NCI-H187 treated with DMSO at 0.1 percent for 48 hours (cell line): ENCODE results near the gene FAM117B.
"Not testable (repeated sequence)": the region's sequence is repeated elsewhere in the genome, so short reads cannot be mapped to it uniquely, and the experiment has no call there.

Experiments used
- DNase-seq: peaks from one replicate; lab custom pipeline; 2025; lab: John Stamatoyannopoulos, UW

FAM117B gene

DNA sequence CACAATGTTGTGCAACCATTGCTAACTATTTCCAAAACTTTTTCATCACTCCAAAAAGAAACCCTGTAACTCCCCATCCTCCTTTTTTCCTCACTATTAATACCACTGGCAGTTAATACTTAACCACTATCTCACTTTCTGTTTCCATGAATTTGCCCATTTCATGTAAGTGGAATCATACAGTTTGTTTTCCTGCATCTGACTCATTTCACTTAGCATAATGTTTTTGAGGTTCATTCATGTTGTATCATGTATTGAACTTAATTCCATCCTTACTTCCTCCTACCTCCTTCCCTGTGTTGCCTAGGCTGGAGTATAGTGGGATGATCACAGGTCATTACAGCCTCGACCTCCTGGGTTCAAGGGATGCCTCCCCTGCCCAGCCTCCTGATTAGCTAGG is 68.3 kb downstream of the FAM117B start:
- no peak for DNase-seq

DNA sequence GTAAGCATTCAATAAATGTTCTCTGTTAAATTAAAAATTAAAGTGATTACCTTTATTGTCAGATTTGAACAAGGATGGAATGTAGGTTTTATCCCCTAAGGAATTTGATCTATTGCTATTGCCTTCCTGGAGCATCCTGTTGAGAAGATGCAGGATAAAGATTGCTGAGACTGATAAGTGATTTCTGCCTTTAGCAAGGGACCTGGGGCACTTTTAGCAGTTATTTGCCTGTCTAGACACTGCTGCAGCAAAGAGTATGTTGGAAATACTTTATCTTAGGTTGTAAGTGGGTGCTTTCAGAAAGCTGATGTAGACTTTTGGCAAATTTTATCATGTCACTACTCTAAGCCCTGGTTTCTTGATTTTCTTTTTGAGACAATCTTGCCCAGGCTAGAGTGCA is 69.5 kb downstream of the FAM117B start:
- DNase-seq, result no peak

DNA sequence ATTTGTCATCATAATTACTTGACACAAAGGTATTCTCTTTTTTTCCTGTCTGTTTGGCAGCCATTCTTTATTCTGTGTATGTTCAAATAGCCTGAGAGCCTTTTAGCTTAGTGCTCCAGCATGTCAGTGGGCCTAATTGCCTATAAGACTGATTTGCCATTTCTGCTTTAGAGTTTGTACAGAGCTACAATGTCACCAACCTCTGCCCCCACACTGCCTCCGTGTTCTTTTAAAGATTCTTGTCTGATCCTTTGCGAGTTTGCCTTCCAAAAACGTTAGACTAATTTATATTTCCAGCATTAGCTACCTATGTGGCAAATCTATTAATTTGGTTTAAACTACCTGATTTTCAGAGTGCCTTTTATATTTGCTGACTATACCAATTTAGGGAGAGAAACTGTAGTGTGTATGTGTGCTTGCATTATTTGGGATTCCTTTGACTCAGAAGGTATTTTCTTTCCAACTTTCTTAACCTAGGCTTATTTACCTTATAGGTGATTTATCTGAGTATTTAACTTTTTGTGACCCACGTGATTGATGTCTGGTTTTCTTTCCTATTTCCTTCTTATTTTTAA is 70.8 kb downstream of the FAM117B start:
- no peak for DNase-seq

DNA sequence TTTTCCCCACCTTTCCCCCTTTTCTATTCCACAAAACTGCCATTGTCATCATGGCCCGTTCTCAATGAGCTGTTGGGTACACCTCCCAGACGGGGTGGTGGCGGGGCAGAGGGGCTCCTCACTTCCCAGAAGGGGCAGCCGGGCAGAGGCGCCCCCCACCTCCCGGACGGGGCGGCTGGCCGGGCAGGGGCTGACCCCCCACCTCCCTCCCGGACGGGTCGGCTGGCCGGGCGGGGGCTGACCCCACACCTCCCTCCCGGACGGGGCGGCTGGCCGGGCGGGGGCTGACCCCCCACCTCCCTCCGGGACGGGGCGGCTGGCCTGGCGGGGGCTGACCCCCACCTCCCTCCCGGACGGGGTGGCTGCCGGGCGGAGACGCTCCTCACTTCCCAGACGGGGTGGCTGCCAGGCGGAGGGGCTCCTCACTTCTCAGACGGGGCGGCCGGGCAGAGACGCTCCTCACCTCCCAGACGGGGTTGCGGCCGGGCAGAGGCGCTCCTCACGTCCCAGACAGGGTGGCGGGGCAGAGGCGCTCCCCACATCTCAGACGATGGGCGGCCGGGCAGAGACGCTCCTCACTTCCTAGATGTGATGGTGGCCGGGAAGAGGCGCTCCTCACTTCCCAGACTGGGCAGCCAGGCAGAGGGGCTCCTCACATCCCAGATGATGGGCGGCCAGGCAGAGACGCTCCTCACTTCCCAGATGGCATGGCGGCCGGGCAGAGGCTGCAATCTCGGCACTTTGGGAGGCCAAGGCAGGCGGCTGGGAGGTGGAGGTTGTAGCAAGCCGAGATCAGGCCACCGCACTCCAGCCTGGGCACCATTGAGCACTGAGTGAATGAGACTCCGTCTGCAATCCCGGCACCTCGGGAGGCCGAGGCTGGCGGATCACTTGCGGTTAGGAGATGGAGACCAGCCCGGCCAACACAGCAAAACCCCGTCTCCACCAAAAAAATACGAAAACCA is 80.5 kb downstream of the FAM117B start:
- DNase-seq, result not testable (repeated sequence)

DNA sequence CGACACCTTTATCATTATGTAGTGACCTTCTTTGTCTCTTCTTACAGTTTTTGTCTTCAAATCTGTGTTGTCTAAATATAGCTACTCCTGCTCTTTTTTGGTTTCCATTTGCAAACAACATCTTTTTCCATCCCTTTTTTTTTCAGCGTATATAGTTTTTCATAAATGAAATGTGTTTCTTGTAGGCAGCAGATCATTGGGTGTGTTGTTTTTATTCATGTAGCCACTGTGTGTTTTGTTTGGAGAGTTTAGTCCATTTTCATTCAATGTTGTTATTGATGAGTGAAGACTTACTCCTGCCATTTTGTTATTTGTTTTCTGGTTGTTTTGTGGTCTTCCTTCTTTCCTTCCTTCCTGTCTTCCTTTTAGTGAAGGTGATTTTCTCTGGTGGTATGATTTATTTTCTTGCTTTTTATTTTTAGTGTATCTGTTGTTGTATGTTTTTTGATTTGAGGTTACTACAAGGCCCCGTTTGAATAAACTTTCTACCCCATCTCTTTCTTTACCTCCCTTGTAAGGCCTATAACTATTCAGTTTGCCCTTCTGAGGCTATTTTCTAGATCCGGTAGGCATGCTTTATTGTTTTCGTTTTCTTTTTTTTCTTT is 81.4 kb downstream of the FAM117B start:
- no peak for DNase-seq

DNA sequence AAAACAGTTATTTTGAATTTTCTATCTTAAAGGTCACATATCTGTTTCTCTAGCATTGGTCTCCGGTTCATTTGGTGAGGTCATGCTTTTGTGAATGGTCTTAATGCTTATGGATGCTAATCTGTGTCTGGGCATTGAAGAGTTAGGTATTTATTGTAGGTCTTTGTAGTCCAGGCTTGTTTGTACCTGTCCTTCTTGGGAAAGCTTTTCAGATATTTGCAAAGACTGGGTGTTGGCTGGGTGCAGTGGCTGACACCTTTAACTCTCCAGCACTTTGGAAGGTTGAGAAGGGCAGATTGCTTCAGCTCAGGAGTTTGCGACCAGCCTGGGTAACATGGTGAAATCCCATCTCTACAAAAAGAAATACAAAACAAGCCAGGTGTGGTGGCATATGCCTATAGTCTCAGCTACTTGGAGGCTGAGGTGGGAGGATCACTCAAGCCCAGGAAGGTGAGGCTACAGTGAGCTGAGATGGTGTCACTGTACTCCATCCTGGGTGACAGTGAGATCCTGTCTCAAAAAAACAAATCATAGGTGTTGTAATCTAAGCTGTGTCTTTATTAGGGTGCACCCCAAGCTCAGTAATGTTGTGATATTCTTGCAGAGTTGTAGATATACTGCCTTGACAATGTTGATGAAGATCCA is 82.3 kb downstream of the FAM117B start:
- DNase-seq, result no peak

DNA sequence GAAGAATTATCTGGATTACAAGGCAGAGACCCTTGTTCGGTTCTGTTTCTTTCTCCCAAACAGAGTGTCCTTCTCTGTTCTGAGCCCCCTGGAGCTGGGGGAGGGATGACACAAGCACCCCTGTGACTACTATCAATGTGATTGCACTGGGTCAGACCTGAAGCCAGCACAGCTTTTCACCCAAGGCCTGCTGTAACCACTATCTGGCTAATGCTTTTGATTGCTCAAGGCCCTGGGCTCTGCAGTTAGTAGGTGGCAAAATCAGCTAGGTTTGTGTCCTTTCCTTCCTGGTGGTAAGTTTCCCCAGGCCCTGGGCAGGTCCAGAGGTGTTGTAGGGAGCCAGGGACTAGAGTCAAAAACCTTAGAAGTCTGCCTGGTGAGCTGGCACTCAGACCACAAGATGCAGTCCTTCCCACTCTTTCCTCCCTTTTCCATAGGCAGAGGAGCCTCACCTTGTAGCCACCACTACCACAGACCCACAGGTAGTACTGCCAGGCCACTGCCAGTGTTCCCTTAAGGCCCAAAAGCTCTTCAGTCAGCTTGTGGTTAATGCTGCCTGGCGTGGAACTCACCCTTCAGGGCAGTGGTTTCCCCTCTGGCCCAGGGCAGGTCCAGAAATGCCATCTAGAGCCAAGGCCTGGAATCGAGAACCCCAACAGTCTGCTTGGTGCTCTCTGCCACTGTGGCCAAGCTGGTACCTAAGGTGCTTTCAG is 83.0 kb downstream of the FAM117B start:
- DNase-seq, result no peak

DNA sequence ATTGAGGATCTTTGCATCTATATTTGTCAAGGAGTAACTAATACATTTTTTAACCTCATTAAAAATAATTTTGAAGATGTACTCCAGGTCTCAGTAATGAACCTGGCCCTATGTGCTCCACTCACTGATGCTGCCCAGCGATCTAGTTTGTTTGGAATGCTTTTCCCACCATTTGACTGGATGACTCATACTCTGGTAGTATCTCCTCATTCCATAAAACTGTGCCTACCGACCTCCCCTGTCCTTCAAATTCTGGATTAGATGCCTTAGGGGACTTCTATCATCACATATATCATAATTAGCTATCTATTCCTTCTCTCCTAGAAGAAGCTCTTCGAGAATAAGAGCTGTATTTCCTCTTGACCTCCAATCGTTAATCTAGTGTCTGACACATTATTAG is 83.8 kb downstream of the FAM117B start:
- no peak for DNase-seq

DNA sequence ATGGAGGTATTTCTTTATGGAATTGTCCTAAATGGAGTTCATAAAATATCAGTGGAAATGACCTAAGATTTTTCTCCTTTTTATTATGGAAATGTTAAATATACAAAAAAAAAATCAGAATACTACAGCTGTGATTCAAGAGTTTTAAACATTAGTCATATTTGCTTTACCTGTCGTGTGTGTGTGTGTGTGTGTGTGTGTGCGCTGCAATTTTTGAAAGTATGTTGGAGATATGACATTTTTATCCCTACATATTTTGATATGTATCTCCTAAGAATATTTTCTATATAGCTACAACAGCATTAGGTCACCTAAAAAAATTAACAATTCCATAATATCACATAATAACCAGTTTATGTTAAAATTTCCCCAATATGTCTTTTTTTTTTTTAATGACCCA is 85.5 kb downstream of the FAM117B start:
- no peak for DNase-seq

DNA sequence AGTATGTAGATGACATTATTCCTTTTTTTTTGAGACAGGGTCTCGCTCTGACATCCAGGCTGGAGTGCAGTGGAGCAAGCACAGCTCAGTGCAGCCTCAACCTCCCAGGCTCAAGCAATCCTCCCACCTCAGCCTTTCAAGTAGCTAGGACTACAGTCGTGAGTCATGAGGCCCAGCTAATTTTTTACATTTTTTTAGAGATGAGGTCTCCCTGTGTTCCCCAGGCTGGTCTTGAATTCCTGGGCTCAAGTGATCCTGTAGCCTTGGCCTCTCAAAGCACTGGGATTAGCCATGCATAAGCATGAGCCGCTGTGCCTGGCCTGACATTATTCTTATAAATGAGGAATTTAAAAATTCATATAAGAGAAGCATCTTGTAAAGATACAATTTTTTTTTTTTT is 86.9 kb downstream of the FAM117B start:
- DNase-seq, result no peak

DNA sequence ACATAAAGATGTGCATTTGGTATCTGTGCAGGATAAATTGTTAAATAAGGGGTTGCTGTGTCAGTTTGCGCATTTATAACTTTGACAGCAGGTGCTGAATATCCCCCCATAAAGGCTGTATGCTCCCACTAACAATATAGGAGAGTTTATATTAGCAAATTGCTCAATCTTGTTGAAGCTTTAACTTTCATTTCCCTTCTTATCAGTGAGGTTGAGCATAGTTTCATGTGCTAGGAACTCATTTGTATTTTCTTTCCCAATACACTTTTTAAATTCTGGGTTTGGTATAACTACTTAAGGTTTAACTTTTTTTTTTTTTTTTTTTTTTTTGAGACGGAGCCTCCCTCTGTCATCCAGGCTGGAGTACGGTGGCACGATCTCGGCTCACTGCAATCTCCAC is 89.0 kb downstream of the FAM117B start:
- no peak for DNase-seq

DNA sequence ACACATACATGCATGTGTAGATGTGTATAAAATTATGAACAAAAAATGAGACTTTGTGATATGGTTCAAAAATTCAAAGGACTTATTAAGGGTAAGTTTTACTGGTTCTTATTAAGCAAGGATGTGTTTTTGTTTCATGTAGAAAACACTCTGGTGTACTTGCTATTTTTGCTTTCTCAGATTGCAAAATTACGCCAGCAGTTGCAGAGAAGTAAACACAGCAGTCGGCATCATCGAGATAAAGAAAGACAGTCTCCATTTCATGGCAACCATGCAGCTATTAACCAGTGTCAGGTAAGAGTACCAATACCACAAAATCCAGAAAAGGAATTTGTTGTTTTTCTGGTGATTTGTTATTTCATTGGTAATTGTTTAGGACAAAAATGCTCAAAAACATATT is 91.3 kb downstream of the FAM117B start:
- DNase-seq, result no peak

DNA sequence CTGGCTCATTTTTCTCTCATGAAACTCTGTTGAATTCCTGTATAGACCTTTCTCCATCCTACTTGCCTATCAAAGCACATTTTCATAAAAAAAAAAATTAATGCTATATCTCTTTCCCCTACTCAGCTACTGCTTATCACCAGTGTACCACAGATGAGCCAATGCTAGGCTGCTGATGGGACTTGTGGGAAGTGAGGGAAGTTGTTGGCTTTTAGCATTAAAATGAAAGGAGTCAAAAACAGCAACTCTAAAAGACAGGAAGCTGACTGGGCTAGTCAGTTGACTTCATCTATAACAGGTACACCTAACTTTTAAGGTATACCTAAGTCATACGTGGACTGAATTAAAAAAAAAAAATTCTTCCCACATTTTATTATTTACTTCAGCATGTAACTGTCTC is 102.1 kb downstream of the FAM117B start:
- DNase-seq, result no peak

DNA sequence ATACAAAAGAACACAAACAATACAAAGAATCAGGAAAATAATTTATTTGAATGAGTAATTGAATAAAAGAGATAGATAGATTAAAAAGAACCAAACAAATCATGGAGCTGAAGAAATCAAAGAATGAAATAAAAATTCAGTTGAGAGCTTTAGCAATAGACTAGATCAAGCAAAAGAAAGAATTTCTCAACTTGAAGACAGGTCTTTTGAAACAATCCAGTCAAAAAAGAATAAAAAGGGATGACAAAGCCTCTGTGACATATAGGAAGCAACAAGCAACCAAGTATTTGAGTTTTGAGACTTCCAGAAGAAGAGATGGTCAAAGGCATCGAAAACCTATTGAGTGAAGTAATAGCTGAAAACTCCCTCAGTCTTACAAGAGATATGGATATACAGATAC is 108.8 kb downstream of the FAM117B start:
- DNase-seq, result no peak

DNA sequence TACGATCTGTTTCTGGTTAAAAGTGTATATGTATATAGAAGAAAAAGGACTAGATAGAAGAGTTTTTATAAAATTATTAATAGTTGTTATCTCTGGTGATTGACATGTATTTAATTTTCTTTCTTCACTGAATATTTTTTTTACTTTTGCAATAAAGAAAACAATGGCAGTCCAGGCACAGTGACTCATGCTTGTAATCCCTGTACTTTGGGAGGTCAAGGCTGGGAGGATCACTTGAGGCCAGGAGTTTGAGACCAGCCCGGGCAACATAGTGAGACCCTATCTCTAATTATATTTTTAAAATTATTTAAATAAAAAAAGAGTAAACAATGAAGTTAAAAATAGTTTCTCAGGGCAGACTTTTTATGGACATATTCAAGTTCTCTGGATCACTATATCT is 114.7 kb downstream of the FAM117B start:
- DNase-seq, result no peak

DNA sequence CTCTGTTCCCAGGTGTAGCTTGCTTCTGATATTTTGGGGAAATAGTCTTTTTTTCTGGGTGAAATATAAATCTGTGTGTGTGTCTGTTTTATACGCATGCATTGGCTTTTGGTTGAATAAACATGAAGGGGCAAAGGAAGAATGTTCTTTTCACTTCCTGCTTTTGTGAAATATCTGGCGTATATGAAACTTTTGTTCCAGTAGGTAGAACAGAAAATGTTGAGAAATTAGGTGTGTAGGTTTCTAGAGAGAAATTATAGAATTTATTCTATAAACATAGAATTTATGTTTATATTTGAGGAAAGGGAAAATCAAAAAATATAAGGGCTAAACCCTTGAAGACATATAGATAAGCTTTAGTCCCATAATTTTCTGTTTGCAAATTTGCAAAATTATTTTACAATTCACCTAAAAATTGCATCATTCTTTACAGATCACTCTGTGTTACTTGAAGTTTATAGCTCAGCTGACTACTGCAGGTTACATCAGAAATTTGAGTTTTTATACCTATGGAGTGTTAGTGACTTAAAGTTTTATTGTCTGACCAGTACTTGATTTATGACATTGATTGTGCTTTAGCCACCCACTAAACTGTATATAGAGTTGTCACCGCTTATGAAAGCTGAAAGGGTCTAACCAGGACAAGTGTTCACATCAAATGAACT is 116.1 kb downstream of the FAM117B start:
- no peak for DNase-seq

DNA sequence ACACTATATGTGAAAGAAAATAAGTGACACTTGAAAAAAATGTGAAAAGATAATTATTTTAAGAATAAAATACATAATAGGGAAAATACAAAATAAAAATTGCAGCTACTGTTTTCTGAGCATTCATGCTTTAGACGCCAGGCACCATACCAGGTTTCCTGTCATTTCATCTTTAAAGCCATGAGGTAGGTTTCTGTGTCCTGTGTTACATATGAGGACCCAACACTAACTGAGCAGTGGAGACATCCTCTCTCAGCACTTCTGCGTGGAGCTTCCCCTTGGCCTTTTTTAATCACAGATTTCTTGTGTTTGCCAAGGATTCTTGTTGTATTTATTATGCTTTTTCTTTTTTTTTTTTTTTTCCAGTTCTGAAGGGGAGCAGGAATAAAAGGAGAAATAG is 117.3 kb downstream of the FAM117B start:
- no peak for DNase-seq

DNA sequence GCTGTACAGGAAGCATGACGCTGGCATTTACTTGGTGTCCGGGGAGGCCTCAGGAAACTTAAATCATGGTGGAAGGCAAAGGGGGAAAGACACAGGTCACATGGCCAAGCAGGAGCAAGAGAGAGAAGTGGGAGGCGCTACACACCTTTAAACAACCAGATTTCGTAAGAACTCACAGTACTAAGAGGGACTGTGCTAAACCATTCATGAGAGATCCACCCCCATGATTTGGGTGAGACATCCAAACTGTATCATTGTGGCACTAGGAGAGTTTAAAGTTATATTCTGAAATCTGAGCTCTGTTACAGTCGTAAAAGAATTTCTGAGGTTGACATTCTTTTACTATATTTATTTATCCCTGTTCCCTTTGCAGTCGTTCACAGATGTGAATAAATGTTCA is 120.2 kb downstream of the FAM117B start:
- DNase-seq, result no peak

DNA sequence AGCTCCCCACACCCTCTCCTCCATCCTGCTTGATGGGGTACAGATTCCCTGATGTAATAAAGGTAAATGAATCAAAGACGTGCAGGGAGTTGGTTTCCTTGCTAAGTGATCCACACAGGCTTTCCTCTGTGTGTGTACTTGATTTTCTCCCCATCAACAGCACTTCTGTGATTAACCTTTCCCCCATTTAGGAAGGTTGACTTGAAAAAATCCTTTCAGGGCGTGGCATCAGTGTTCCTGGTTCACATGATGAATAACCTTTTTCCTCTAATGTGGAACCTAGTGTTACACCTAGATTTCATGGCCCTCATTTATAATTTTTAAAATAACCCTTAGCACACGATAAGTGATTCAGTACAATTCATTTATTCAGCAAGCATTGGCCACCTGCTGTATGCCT is 121.8 kb downstream of the FAM117B start:
- no peak for DNase-seq

DNA sequence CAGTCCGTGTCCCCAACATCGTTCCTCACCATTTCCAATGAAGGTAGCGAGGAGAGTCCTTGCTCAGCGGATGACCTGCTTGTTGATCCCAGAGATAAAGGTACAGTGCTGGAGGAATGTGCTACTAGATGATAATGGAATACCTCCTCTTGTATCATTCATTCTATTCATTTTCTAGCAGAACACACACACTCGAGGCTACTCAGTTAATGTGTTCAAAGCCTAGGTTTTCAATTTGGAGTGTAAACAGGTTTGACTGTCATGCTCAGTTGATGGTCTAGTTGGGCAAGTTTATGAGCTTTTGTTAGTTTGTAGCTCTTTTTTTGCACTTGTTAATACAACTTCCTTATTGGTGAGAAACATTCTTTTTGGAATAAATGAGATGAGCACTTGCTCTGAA is 122.6 kb downstream of the FAM117B start:
- no peak for DNase-seq

DNA sequence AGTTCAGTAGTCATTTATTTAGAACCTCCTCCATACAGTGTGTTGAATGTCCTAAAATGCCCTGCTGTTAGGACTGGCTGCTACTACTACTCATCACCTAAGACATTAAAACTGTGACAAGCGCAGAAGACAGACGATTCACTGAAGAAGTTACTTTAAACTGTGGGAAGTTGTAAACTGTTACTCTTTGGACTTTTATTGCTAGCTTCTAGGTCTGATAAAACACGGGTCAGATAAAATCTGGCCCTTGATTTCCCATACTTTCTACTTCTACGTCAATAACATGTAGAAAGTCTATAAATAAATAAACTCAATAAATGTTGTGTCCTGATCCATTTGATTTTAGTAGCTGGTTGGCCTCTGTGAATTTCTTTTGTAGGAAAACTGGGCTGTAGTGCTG is 123.4 kb downstream of the FAM117B start:
- DNase-seq, result no peak

DNA sequence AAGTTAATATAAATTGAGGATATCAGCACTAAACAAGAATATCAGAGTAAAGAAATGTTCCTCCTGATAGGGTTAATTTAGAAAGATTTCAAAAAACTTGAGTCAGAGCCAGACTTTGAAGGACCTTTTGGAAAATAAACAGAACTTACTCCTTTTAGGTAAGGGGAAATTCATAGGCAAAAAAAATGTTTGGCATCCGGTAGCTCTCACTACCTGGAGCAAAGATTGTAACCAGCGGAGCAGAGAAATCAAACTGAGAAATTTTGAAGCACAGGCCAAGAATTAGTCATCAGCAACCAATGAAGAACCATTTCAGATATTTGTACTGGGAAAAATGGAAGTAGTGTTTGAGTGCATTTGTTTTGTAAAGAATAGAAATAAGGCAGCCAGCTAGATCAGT is 123.8 kb downstream of the FAM117B start:
- DNase-seq, result no peak
